Fibroblast of skin of left quadriceps (primary cell): Measurements from ENCODE around the gene RAB30.
A peak's percentile ranks its signal among the peaks of the same experiment; 100 is the strongest.
"Not testable (repeated sequence)": the region's sequence is repeated elsewhere in the genome, so short reads cannot be mapped to it uniquely, and the experiment has no call there.

Experiments
- DNase-seq, 2 experiments: peaks; one replicate each; pipeline ENCODE4 v3.0.0-alpha.2; 2013; ENCODE audit warnings: low read depth in 2 of 2

The RAB30 gene

GRCh38 chr11:83009999-83010398, 61.7 kb downstream of the RAB30 start:
- DNase-seq, result no peak

GRCh38 chr11:83009136-83009535, 62.6 kb downstream of the RAB30 start:
- not testable (repeated sequence) for DNase-seq

- DNase-seq, result no peak
Measured at GRCh38 chr11:83008581-83008923, 63.1 kb downstream of the RAB30 start.

GRCh38 chr11:83007909-83008580, 63.7 kb downstream of the RAB30 start:
- DNase-seq, result no peak

- DNase-seq, result no peak
Measured at GRCh38 chr11:83007477-83007876, 64.2 kb downstream of the RAB30 start.

- DNase-seq, result no peak
Measured at GRCh38 chr11:83006877-83007330, 64.8 kb downstream of the RAB30 start.

GRCh38 chr11:83004746-83005556, 66.7 kb downstream of the RAB30 start:
- no peak for DNase-seq

- no peak for DNase-seq
Measured at GRCh38 chr11:83002522-83002921, 69.2 kb downstream of the RAB30 start.

GRCh38 chr11:83002053-83002452, 69.6 kb downstream of the RAB30 start:
- no peak for DNase-seq

- no peak for DNase-seq
Measured at GRCh38 chr11:83000381-83000780, 71.3 kb downstream of the RAB30 start.

- no peak for DNase-seq
Measured at GRCh38 chr11:82999232-82999631, 72.5 kb downstream of the RAB30 start.

GRCh38 chr11:82998697-82999096, 73.0 kb downstream of the RAB30 start:
- DNase-seq, result no peak

GRCh38 chr11:82996966-82997606, 74.6 kb downstream of the RAB30 start:
- no peak for DNase-seq

- DNase-seq, result peak; percentile 48 to 49
Measured at GRCh38 chr11:82995754-82996398, 75.8 kb downstream of the RAB30 start.

- DNase-seq, result no peak
Measured at GRCh38 chr11:82995235-82995634, 76.5 kb downstream of the RAB30 start.

GRCh38 chr11:82994604-82995230, 77.0 kb downstream of the RAB30 start:
- no peak for DNase-seq

- no peak for DNase-seq
Measured at GRCh38 chr11:82992223-82992622, 79.5 kb downstream of the RAB30 start.

GRCh38 chr11:82989628-82990404, 81.9 kb downstream of the RAB30 start:
- DNase-seq, result no peak

- no peak for DNase-seq
Measured at GRCh38 chr11:82988936-82989627, 82.6 kb downstream of the RAB30 start.

GRCh38 chr11:82987997-82988396, 83.7 kb downstream of the RAB30 start:
- DNase-seq, result no peak
